NCI-H1436 treated with DMSO at 0.1 percent for 48 hours (cell line): ENCODE data around the gene PEF1.
"Not testable (repeated sequence)": the region's sequence is repeated elsewhere in the genome, so short reads cannot be mapped to it uniquely, and the experiment has no call there.

ENCODE experiments used
- DNase-seq: peaks from one replicate; lab custom pipeline; 2025; lab: John Stamatoyannopoulos, UW

PEF1 gene

DNA sequence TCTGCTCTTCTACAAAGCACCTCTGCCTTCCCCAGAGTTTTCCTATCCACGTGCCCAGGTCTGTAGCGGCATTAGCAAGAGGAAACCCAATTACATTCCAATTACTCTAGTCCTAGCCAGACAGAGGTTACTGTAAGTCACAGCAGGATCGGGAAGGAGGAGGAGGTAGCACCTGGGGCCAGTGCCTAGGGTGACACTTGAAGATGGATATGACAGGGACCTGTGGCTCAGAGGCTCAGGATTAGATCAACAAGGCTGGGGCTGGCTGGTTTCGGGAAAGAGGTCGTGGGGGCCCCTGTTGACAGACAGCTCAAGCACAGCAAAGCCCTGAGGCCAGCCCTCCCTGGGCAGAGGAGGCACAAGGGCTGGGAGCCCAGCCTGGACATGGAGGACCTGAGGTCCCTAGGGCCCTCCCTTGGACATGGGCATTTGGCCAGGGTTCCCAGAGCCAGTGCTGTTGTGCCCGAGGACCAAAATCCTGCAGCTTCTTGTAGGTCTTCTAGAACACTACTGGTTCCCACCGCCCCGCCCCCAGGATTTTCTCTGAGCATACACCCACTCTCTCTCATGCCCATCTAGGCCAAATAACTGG is 30.2 kb downstream of the PEF1 start:
- DNase-seq = no peak

DNA sequence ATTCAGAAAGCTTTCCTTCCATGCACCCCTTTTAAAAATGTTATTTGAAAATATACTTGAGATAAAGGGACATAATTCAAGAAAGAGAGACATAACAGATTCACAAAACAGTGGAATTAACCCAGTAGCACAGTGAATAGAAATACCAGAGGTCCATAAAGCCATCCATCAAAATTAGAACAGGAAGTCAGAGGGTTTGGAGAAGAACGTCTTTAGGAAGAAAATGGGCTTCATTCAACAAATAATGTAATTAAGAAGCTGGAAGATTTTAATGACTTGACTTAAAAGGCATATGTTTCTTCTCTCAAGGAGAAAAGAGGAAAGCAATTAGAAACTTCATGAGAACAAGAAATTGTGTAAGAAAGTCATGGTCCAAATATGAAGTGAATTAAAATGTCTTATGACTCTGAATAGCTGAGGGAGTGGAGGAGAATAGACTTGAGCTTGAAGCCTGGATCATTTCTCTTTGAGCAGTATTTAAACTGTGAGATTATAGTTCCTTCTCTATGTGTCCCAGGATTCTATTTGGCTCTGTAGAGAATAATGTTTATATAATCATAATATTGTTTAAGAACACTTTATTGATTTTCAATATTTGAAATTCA is 35.1 kb downstream of the PEF1 start:
- no peak for DNase-seq

DNA sequence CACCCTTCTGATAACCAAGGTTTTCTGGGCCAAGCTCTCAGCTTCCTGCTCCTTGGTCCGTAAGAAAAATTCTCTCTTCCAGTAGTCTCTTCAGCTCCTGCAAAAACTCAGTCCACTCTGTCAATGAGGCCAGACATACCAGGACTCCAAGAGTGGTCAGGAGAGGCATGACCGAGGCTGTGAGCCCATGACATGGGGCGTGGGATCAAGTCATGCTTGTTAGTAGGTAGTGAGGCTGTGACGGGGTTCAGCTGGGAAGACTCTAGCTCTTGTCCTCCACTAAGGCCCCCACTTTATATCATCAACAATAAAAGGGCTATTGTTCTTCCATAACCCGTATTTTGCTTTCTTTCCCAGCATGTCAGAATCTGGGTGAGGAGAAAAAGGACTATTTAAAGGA is 37.3 kb downstream of the PEF1 start:
- no peak for DNase-seq

DNA sequence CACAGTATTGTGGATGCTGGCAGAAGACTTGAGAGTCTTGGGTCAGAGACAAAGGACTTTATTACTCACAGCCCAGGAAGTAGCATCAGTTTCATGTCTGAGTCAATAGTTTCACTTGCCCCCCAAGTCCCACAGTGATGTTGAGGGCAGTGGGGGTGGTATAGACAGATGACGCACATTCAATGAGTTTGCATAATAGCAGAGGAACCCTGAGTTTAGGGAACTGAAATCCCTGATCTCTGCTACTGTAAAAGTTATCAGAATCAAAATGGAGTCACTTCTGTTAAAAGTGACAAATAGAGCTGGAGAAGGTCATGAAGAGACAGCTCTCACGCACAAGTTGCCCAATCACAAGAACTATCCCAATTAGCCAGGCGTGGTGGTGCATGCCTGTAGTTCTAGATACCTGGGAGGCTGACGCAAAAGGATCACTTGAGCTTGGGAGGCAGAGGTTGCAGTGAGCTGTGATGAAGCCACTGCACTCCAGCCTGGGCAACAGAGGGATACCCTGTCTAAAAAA is 38.7 kb downstream of the PEF1 start:
- no peak for DNase-seq

DNA sequence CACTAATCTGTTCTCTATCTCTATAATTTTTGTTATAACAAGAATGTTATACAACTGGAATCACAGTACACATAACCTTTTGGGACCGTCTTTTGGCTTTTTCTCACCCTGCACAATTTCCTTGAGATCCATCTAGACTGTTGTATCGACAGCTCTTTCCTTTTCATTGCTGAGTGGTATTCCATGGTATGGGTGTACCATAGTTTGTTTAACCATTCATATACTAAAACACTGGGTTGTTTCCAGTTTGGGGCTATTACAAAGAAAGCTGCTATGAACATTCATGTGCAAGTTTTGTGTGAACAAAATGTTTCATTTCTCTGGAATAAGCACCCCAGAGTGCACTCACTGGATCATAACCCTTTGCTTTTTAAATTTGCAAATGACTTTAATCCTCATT is 42.6 kb downstream of the PEF1 start:
- DNase-seq = no peak

DNA sequence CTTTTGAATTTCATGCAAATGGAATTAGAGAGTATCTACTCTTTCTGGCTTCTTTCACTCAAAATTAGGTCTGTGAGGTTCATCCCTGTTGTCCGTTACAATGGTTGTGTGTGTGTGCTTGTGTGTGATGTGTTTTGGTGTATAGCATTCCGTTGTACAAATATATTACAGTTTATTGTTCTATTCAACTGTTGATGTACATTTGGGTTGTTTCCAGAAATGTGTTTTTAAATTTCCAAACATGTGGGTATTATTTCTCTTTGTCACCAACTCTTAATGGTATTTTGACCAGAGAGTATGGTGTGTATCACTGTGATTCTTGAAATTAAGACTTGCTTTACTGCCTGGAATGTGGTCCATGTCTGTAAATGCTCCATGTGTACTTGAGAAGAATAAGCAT is 44.0 kb downstream of the PEF1 start:
- no peak for DNase-seq

DNA sequence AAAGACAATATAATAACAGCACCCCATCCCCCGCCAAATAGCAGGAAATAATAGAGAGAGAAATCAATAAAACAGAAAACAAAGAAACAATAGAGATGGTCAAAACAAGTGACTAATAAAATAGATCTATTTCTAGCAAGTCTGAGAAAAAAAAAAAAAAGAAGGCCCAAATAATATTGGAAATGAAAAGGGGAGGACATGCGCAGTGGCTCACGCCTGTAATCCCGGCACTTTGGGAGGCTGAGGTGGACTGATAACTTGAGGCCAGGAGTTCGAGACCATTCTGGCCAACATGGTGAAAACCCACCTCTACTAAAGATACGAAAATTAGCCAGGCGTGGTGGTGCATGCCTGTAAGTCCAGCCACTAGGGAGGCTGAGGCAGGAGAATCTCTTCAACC is 45.7 kb downstream of the PEF1 start:
- no peak for DNase-seq

DNA sequence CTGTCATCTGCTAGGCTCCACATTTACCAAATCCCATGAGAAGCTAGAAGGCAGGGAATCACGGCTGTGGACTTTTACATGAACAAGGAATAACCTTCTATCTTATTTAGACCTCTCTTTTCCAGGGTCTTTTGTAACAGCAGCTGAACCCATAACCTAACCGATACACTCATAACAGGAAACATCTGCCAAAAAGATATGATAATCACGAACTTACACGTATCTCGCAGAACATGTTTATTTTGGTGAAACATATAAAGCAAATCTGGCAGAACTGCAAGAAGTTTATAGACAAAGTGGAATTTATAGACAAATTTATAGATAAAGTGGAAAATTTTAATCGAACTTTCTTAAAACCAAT is 48.0 kb downstream of the PEF1 start:
- no peak for DNase-seq

DNA sequence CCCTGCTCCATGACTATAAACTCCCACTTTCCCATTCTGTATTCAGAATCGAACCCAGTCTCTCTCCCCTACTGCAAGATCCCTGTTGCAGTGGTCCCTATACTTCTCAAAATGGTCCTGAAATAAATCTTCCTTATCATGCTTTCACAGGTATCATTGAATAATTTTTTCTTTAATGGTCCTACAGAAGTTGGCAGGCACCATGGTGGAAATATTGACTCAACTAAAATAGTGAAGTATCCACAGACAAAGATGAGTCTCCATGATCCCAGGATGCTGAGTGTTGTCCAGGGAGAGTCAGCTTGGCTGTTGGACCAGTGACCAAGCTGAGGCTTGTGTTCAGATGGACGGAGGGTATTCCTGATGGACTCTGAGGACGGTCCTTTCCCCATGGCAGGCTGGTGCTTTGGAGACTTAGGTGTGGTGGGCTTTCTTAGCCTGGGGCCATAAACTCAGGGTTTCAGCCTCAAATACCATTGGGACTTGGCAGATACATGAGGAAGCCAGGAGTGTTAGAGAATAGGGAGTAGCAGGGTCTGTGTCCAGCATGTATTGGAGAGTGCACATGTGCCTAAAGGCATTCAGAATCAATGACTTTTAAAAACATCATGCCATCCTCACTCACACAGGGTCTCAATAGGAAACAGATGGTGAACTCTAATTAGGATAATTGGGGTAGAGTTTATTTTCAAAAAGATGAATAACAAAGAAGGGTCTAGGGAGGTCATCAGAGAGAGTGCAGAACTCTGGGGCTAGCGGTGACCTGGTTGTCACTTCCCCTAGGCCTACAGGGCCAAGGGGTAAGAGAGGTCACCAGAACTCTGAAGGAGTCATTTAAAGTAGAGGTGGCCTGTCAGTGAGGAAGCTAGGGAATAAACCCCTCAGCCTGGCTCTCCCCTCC is 48.6 kb downstream of the PEF1 start:
- DNase-seq = no peak

DNA sequence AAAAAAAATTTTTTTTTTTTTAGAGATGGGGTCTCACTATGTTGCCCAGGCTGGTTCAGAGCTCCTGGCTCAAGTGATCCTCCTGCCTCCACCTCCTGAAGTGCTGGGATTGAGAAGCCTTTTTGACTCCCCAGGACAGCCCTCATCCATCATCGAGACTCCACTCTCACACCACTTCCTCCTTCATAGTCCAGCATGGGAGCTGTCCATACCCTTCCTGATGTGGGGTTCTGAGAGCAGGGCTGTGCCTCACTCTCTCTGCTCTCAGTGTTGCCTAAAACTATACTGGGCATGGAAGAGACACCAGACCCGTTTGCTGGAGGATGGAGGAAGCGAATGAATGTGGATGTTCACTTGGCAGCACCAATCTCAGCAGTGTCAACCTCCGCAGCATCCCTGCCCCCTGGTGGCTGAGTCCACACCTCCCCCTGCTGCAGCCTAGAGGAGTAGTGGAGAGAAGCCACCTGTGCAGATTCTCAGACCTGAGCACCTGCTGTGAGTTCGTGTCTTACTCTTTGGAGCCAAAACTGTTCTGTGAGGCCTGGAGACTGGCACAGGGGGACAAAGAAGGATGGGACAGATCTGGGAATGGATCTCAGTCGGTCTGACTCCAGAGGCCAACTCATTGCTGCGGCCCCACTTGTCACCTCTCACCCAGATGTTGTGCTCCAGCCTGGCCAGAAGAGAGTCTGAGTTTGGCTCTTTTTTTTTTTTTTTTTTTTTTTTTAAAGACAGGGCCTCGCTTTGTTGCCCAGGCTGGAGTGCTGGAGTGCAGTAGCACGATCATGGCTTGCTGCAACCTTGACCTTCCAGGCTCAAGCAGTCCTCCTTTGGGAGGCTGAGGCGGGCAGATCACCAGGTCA is 50.7 kb downstream of the PEF1 start:
- DNase-seq = no peak

DNA sequence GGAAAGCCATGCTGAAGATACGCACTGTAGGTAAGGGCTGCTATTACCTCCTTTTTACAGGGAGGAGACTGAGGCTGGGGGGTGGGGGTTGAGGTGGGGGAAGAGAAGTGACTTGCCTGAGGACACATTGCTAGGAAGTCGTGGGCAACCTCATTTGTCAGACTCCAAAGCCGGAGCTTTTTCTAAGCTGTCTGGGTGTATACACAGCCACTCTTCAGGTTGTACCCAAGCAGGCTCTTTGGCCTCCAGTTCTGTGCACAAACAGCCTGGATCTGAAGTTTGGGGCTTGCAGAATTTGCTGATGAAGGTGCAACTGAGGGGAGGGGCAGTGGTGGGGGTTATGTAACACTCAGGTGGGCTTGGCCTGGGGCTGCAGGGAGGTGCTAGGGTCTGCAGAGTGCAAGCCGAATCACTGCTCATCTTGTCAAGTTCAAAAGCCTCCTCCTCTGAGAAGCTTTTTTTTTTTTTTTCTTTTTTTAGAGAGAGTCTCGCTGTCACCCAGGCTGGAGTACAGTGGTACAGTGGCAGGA is 51.5 kb downstream of the PEF1 start:
- DNase-seq = no peak

DNA sequence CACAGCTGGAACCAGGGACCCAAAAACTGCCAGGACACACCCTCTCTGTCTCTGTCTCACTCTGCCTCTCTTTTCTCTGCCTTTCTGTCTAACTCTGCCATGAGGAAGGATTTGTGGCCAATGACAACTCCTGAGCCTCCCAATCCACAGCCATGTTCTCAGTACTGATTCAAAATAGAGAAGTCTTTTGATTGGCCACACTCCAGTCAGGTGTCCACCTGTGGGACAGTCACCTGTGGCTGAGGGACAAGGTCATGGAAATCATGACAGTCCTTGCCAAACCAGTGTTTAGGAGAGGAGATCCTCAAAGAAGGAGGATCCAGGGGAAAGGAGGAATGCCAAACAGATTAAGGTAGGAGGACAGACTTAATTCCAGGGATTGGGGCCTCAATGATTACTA is 52.5 kb downstream of the PEF1 start:
- no peak for DNase-seq

DNA sequence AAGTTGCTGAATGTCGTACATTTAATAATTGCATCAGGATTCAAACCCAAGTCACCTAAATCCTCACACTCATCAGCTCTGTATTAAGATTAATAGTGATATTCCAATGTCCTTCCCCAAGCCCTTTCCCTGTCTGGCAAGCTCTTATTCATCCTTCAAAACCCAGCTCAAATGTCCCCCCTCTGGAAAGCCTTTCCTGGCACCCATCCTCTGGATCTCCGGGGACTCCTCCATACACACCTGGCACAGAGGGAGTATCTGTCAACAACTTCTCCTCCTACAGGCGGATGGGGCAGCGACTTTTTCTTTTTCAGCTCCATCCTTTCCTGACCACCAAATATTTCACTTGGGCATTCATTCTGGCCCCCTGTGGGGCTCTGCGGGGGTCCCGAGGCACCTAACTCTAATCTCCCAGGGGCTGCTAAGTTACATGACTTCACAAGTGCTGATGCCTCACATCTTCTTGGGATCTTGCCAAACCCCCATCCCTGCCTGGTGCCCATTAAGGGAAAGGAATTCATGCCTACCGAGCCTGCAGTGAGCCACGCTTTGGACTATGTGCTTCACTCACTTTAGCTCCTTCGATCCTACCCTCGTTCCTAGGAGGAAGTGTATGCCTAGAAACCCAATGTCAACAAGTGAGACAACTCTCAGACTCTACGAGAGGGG is 53.1 kb downstream of the PEF1 start:
- no peak for DNase-seq

DNA sequence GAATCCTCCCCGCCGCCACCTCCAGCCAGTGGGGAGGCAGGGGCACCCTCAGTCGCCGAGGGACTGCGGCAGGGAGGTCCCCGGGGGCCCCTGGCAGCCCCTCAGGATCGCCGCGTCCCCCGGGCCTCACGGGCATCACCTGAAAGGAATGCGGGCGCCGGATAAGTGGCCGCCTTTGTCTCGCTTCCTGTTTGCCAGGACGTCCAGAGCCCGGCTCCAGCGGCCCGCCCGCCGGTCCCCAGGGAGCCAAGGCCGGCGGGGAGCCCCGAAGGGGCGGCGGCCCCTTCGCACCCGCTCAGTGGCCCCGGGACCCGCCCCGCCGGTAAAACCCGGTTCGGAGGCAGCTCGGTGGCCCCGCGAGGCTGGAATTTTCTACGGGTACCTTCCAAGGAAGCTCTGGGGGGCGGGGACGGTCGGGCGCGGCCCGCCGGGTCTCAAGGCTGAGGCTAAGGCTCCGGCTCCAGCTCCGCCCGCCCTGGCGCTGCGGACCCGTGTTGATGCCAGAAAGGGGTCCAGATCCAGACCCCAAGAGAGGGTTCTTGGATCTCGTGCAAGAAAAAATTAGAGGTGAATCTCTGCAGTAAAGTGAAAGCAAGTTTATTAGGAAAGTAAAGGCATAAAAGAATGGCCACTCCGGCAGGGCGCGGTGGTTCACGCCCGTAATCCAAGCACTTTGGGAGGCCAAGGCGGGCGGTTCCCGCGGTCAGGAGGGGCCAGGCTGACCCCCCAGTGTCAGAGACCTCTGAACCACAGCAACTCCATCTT is 55.7 kb downstream of the PEF1 start:
- no peak for DNase-seq

DNA sequence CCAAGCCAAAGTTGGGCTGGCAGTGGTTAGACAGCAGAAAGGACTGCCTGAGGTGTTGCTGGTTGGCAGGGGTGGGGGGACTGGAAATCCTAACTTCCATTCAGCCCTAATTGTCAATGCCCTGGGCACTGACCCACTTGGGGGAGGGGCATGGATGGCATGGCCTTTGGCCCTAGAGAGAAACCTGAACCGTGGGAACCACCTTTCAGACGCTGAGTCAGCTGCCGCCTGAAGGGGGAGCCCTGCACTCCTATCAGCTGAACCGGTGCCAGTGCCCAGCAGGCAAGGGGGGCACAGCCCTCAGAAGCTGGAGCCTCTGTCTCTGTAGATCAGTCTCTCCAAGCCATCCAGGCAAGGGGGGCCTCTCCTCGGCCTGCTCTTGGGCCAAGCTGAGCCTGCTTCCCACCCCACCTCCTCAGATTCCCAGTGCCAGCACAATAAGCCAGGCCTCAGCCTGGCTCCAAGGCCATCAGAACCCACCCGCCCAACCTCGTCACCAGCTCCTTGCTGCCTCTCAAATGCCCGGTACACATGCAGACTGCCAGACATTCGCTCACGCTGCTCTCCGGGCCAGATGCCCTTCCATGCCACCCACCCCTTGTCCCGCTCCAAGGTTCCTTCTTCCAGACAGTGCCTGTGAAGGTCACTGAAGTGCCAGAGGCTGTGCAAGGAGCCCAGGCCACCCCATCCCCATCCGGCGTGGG is 56.8 kb downstream of the PEF1 start:
- DNase-seq = no peak

DNA sequence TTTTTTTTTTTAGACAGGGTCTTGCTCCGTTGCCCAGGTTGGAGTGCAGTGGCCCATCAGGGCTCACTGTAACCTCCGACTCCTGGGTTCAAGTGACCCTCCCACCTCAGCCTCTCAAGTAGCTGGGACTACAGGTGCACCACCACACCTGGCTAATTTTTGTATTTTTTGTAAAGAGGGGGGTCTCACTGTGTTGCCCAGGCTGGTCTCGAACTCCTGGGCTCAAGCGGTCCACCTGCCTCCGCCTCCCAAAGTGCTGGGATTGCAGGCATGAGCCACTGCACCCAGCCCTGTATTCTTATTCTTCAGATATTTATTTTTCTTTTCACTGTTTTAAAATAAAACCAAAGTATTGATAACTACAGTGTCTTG is 57.4 kb downstream of the PEF1 start:
- not testable (repeated sequence) for DNase-seq

DNA sequence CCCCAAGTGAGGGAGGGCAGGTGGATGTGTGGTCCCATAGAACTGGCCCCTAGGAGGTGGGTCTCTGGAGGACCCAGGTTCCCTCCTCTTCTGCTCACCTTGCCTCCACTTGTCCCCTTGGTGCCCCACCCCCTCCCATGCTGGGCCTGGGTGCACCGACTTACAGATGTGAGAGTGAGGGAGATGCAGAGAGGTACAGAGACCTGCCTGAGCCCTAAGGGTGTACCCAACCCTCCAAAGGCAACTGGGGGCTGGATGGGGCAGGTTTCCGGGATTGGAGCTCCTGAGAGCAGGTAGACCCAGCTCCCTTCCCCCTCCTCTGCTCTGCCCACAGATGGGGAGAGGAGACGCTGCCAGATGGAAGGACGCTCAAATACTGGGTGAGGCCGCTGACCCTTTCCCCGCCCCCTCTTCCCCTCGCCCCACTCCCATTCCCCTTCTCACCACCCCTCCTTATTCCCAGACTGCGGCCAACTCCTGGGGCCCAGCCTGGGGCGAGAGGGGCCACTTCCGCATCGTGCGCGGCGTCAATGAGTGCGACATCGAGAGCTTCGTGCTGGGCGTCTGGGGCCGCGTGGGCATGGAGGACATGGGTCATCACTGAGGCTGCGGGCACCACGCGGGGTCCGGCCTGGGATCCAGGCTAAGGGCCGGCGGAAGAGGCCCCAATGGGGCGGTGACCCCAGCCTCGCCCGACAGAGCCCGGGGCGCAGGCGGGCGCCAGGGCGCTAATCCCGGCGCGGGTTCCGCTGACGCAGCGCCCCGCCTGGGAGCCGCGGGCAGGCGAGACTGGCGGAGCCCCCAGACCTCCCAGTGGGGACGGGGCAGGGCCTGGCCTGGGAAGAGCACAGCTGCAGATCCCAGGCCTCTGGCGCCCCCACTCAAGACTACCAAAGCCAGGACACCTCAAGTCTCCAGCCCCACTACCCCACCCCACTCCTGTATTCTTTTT is 58.0 kb downstream of the PEF1 start:
- no peak for DNase-seq

DNA sequence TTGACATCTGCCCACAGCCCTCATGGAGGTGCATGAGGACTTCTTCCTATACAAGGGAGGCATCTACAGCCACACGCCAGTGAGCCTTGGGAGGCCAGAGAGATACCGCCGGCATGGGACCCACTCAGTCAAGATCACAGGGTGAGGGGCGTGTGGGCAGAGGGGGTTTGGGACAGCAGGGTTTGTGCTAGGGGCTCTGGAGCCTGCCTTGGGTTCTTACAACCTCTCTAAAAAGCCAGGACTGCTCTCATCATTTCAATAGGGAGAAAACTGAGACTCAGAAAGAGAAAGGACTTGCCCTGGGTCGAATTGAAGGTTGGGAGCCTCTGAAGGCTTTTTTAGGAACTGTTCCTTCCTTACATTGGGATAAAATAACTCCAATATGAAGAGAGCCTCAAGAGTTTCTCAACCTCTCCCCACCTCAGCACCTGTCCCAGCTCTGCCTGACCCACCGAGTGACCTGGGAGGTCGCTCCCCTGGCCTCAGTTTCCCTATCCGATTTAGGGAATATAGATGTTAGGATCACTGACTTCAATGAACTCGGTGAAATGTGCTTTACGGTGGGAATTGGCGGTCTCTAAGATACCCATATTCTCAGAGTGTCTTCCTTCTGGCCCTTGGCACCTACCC is 58.8 kb downstream of the PEF1 start:
- no peak for DNase-seq
